K562 (cell line): ENCODE data around the gene ZMYM2.

Source experiments
- CBX5 ChIP-seq: IDR thresholded peaks from 2 replicates; pipeline ENCODE4 v1.6.1; 2014; ENCODE audit warnings: low read depth, borderline replicate concordance
- CSDE1 ChIP-seq, 2 experiments: fragments of 450-650 bp; IDR thresholded peaks; 2 replicates each; pipeline ENCODE4 v1.6.1; 2016; ENCODE audit warnings: mild to moderate bottlenecking in 1 of 2
- EZH2 ChIP-seq: IDR thresholded peaks from 2 replicates; pipeline ENCODE4 v1.6.1; 2012; ENCODE audit warnings: low read depth, mild to moderate bottlenecking, inconsistent platforms, low read length, borderline replicate concordance
- PCBP1 ChIP-seq: fragments of 200-400 bp; formaldehyde crosslinking; IDR thresholded peaks from 2 replicates; pipeline ENCODE4 v1.6.1; 2018; ENCODE audit warnings: mild to moderate bottlenecking, low read depth, low read length; ENCODE audit not compliant: poor library complexity, severe bottlenecking
- POLR2A ChIP-seq: fragments of 450-650 bp; conservative IDR thresholded peaks from 2 replicates; pipeline ENCODE4 v1.6.1; 2016
- PPARD ChIP-seq: fragments of 250-450 bp; sonication (Bioruptor Pico); IDR thresholded peaks from 2 replicates; pipeline ENCODE4 v1.8.0; 2022; ENCODE audit warnings: inconsistent platforms, mild to moderate bottlenecking, moderate library complexity
- REST ChIP-seq, 2 experiments: fragments of 450-650 bp; formaldehyde crosslinking in 1 of 2; IDR thresholded peaks; 2 replicates each; pipeline versions ENCODE4 v1.4.0 to v1.6.1; 2014 to 2020; ENCODE audit warnings: mild to moderate bottlenecking in 2 of 2, borderline replicate concordance in 1 of 2, low read depth in 1 of 2
- RUNX1 ChIP-seq: sonication (generic); IDR thresholded peaks from 2 replicates; pipeline ENCODE4 v1.6.1; 2016; ENCODE audit warnings: antibody characterized with exemption, low read depth
- SMARCB1 ChIP-seq: IDR thresholded peaks from 2 replicates; pipeline ENCODE4 v1.6.1; 2011; ENCODE audit warnings: improper control_type of control experiment, low read depth; ENCODE audit not compliant: insufficient read length
- STAT5A ChIP-seq: IDR thresholded peaks from 2 replicates; pipeline ENCODE4 v1.6.1; 2012; ENCODE audit warnings: low read length, inconsistent platforms, borderline replicate concordance
- YBX1 ChIP-seq: fragments of 450-650 bp; IDR thresholded peaks from 2 replicates; pipeline ENCODE4 v1.7.1; 2016; ENCODE audit warnings: mild to moderate bottlenecking
- ZBTB26 ChIP-seq: fragments of 450-650 bp; formaldehyde crosslinking; IDR thresholded peaks from 2 replicates; pipeline ENCODE4 v1.4.0; 2022; ENCODE audit warnings: missing genetic modification characterization
- ZBTB7A ChIP-seq: IDR thresholded peaks from 2 replicates; pipeline ENCODE4 v1.6.1; 2011; ENCODE audit warnings: low read depth, mild to moderate bottlenecking, low read length, moderate library complexity, borderline replicate concordance; ENCODE audit not compliant: control insufficient read depth

DNA sequence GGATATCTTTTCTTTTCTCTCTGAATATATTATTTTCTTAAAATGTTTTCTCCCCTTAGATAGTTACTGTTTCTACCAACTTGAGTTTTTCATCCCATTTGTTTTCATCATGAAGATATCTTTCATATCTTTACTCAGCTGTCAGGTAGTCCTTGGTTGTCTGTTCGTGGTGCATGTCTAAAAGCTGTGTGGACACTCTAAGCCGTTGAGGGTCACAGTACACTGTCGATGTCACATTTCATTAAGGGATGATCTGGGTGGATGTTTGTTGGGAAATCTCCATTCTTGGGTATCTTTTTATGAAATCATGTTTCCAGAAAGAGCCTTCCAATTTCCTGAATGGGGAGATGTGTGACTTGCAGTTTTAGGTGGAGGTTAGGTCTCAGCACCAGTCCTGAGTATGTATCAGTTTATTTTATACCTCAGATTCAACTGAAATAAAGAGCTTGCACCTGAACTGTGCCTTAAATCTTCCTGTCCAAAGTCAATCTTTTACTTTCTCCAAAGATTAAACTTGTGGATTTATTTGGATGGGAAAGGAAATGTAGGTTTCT lies 23.2 kb downstream of the ZMYM2 start:
- TF ChIP-seq SMARCB1 (no peak), EZH2 (no peak), POLR2A (no peak), REST (IDR thresholded peaks at IDR 0.05; ENCODE audit: borderline replicate concordance) (no peak), REST (CRISPR knock-in tag; IDR thresholded peaks at IDR 0.05; ENCODE audit: low read depth) (no peak), CSDE1 (IDR thresholded peaks at IDR 0.05) (no peak), PPARD (CRISPR knock-in tag) (no peak), RUNX1 (no peak), ZBTB7A (no peak), PCBP1 (no peak), STAT5A (no peak), ZBTB26 (no peak), YBX1 (no peak), CBX5 (no peak)
